Tibial artery (tissue), 4 donors: ENCODE measurements around the gene ZNF280B.
"Not testable (repeated sequence)": the region's sequence is repeated elsewhere in the genome, so short reads cannot be mapped to it uniquely, and the experiment has no call there.

Experiments used
- DNase-seq, 2 donors: peaks; one replicate each; pipeline ENCODE4 v3.0.0-alpha.2; 2019
- H3K27ac ChIP-seq, 2 donors: fragments of 200-600 bp; sonication (generic) in 1 of 2; 1 replicate in 1 of 2; 2 replicates in 1 of 2; pipeline ENCODE4 v1.5.1; 2018 to 2019; ENCODE audit warnings: mild to moderate bottlenecking in 1 of 2
- H3K27me3 ChIP-seq, 2 donors: fragments of 200-600 bp; sonication (generic) in 1 of 2; one replicate each; pipeline versions ENCODE4 v1.5.1 to v1.6.0; 2016 to 2019
- H3K36me3 ChIP-seq, 3 donors: fragments of 200-600 bp; sonication (generic) in 2 of 3; one replicate each; pipeline ENCODE4 v1.5.1; 2016 to 2019; ENCODE audit warnings: mild to moderate bottlenecking in 2 of 3
- H3K4me1 ChIP-seq, 4 donors: fragments of 200-600 bp; sonication (generic) in 2 of 4; 1 replicate in 3 of 4; 2 replicates in 1 of 4; pipeline ENCODE4 v1.5.1; 2016 to 2019
- H3K4me3 ChIP-seq, 2 donors: fragments of 200-600 bp; sonication (generic) in 1 of 2; 1 replicate in 1 of 2; 2 replicates in 1 of 2; pipeline ENCODE4 v1.5.1; 2018 to 2019; ENCODE audit warnings: mild to moderate bottlenecking in 2 of 2
- H3K9me3 ChIP-seq, 3 donors: fragments of 200-600 bp; sonication (generic) in 1 of 3; one replicate each; pipeline ENCODE4 v1.5.1; 2016 to 2019
- intact Hi-C: fragments of 100-400 bp; cut with DNase I; formaldehyde crosslinking; loops from one replicate; pipeline ENCODE4 v1.15.0; 2023; ENCODE audit warnings: low total_unique reads
- TF ChIP-seq, protein P1 (sequence below), 2 experiments: fragments of 200-600 bp in 1 of 2; fragments of 450-650 bp in 1 of 2; IDR thresholded peaks; one replicate each; pipeline ENCODE4 v1.5.1; 2017 to 2019; ENCODE audit warnings: antibody characterized with exemption in 2 of 2, mild to moderate bottlenecking in 1 of 2, moderate library complexity in 1 of 2

The ZNF280B gene

DNA sequence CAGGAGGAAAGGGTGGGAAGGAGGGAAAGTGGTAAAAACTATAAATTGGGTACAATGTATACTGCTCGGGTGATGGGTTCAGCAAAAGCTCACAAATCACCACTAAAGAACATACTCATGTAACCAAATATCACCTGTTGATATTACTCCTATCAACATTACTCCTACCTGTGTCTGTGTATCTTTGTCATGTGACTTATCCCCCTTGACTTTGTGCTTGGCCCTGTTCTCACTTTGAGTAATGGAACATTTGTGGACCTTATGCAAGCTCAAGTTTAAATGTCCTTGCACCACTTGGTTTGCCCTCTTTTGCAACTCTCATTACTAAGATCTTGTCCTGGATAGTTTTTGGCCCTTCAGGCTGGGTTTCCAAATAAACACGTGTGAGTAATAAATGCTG is 39.0 kb downstream of the ZNF280B start:
- Histone ChIP-seq H3K9me3 (peaks cover 0 to 12% (median 11%) of the 10 kb centered on the region in 3 donors), H3K4me1 (no peaks in the 10 kb centered on the region), H3K27me3 (no peaks in the 10 kb centered on the region), H3K4me3 (no peak overlapping the region), H3K27ac (no peak overlapping the region), H3K36me3 (no peaks in the 10 kb centered on the region)
- intact Hi-C loops, result no loop called here
- DNase-seq, result no peak
- TF ChIP-seq, protein P1, sequence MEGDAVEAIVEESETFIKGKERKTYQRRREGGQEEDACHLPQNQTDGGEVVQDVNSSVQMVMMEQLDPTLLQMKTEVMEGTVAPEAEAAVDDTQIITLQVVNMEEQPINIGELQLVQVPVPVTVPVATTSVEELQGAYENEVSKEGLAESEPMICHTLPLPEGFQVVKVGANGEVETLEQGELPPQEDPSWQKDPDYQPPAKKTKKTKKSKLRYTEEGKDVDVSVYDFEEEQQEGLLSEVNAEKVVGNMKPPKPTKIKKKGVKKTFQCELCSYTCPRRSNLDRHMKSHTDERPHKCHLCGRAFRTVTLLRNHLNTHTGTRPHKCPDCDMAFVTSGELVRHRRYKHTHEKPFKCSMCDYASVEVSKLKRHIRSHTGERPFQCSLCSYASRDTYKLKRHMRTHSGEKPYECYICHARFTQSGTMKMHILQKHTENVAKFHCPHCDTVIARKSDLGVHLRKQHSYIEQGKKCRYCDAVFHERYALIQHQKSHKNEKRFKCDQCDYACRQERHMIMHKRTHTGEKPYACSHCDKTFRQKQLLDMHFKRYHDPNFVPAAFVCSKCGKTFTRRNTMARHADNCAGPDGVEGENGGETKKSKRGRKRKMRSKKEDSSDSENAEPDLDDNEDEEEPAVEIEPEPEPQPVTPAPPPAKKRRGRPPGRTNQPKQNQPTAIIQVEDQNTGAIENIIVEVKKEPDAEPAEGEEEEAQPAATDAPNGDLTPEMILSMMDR (IDR thresholded peaks at IDR 0.05), result no peak

DNA sequence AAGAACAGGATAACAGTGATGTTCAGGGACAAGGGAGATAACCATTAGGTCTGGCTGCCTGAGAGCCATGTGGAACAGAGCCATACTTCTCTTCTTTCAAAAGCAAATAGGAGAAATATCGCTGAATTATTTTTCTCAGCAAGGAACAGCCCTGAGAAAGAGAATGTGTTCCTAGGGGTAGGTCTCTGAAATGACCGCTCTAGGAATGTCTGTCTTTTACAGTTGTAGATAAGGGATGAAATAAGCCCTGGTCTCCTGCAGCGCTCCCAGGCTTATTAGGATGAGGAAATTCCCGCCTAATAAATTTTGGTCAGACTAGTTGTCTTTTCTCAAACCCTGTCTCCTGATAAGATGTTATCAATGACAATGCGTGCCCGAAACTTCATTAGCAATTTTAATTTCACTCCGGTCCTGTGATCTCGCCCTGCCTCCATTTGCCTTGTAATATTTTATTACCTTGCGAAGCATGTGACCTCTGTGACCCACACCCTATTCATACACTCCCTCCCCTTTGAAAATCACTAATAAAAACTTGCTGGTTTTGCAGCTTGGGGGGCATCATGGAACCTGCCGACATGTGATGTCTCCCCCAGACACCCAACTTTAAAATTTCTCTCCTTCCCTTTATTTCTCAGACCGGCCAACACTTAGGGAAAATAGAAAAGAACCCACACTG is 39.6 kb downstream of the ZNF280B start:
- H3K9me3 ChIP-seq, result peaks cover 0 to 12% (median 11%) of the 10 kb centered on the region in 3 donors
- intact Hi-C loops, H3K36me3 ChIP-seq, H3K27ac ChIP-seq, H3K27me3 ChIP-seq, H3K4me3 ChIP-seq, DNase-seq, H3K4me1 ChIP-seq: not testable (repeated sequence)

DNA sequence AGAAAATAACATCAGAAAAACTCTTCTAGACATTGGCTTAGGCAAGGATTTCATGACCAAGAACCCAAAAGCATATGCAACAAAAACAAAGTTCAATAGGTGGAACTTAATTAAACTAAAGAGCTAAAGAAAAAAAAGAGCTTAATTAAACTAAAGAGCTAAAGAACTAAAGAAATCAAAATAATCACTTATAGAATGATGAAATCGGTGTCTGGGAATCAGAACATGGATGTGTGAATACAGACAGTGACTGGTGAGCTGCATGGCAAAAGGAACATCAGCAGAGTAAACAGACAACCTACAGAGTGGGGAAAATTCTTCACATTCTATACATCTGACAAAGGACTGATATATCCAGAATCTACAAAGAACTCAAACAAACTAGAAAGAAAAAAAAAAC is 41.4 kb downstream of the ZNF280B start:
- intact Hi-C loops, result no loop called here
- Histone ChIP-seq H3K4me1 (no peaks in the 10 kb centered on the region), H3K4me3 (no peak overlapping the region), H3K27ac (no peak overlapping the region), H3K36me3 (no peaks in the 10 kb centered on the region), H3K9me3 (peaks cover 0 to 12% (median 11%) of the 10 kb centered on the region in 3 donors), H3K27me3 (peaks cover 0 to 5% of the 10 kb centered on the region in 2 donors)
- TF ChIP-seq, protein P1 (IDR thresholded peaks at IDR 0.05), result no peak
- DNase-seq, result no peak

DNA sequence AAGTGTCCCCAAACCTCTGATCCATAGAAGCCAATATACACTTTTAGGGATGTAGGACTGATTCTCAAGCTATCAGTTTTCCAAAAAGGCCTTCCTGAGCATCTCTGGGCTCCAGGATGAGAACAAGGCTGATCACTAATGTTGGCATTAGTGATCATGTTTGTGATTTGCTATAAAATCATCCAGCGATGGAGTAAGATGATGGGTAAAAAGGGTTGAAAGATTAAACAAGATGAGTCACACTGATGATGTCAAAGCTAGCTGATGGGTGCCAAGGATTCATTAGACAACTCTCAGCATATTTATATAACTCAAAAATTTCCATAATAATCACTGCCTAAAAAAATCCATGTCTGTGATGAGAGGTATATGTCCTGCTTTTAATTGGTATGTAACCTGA is 42.8 kb downstream of the ZNF280B start:
- intact Hi-C loops, result no loop called here
- H3K9me3 ChIP-seq, result peaks cover 0 to 12% (median 11%) of the 10 kb centered on the region in 3 donors
- no peaks in the 10 kb centered on the region for H3K4me1 ChIP-seq
- H3K36me3 ChIP-seq, result no peaks in the 10 kb centered on the region
- no peak for DNase-seq
- peaks cover 0 to 6% of the 10 kb centered on the region in 2 donors for H3K27me3 ChIP-seq
- TF ChIP-seq, protein P1 (IDR thresholded peaks at IDR 0.05), result no peak
- no peak overlapping the region for H3K27ac ChIP-seq
- H3K4me3 ChIP-seq, result no peak overlapping the region

DNA sequence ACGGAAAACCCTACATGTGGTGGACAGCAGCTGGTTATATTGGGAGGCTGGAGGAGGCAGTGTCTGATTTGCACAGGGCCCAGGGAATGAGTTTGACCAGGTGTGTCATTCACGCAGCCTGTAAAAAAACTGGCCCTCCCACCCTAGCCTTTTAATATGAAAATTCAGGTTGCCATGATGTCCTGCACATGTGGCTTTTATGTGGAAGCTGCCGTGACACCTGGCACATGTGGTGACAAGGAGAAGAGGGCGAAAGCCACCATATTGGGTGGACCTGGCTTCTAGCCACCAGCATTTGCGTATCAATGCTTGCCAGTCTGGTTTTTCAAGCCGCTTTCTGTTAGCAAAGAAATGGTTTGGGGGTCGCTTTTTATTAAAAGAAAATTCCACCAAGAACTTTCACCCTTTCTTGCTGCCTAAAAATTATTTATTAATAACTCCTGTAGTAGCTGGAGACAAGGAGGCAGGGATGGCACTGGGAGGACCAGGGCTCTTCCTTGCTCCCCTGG is 43.4 kb downstream of the ZNF280B start:
- Histone ChIP-seq H3K9me3 (peaks cover 0 to 18% (median 13%) of the 10 kb centered on the region in 3 donors), H3K27me3 (peaks cover 0 to 12% of the 10 kb centered on the region in 2 donors), H3K4me1 (no peaks in the 10 kb centered on the region), H3K27ac (no peak overlapping the region), H3K36me3 (no peaks in the 10 kb centered on the region), H3K4me3 (no peak overlapping the region)
- DNase-seq, result no peak
- intact Hi-C loops, result no loop called here
- TF ChIP-seq, protein P1 (IDR thresholded peaks at IDR 0.05), result no peak

DNA sequence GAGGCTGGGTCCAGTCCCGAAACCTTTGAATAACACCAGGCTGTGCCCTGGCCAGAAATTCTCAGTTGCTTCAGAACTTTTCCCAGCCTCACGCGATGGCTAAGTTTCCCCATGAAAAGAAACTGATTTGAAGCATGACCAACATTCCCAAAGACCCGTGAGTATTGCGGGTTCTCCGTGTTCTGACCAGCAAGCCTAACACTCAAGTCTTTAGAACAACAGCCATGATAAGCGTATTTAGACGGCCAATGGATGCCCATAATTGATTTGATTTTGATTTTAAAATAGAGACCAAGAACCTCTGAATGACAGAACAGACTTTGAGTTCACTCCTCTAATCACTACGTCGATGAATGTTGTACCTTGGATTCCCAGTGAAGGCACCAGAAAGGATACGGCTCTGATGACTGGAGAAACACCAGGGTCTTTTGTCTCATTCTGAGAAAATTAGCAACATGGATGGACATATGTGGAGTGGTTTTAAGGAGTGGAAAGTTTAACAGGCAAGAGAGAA is 43.9 kb downstream of the ZNF280B start:
- TF ChIP-seq, protein P1 (IDR thresholded peaks at IDR 0.05), result no peak
- Histone ChIP-seq H3K27me3 (peaks cover 0 to 14% of the 10 kb centered on the region in 2 donors), H3K36me3 (no peaks in the 10 kb centered on the region), H3K4me3 (no peak overlapping the region), H3K27ac (no peak overlapping the region), H3K9me3 (peaks cover 0 to 22% (median 14%) of the 10 kb centered on the region in 3 donors), H3K4me1 (no peaks in the 10 kb centered on the region)
- intact Hi-C loops, result no loop called here
- no peak for DNase-seq
